HG02885 (cell line): ENCODE data around the gene NECAB3.

Source experiments
- ATAC-seq: cut with Tn5 transposase; IDR thresholded peaks from one replicate; pipeline ENCODE4 v1.9.1; 2021; ENCODE audit warnings: mild to moderate bottlenecking; ENCODE audit not compliant: unreplicated experiment, poor library complexity

NECAB3 gene

DNA sequence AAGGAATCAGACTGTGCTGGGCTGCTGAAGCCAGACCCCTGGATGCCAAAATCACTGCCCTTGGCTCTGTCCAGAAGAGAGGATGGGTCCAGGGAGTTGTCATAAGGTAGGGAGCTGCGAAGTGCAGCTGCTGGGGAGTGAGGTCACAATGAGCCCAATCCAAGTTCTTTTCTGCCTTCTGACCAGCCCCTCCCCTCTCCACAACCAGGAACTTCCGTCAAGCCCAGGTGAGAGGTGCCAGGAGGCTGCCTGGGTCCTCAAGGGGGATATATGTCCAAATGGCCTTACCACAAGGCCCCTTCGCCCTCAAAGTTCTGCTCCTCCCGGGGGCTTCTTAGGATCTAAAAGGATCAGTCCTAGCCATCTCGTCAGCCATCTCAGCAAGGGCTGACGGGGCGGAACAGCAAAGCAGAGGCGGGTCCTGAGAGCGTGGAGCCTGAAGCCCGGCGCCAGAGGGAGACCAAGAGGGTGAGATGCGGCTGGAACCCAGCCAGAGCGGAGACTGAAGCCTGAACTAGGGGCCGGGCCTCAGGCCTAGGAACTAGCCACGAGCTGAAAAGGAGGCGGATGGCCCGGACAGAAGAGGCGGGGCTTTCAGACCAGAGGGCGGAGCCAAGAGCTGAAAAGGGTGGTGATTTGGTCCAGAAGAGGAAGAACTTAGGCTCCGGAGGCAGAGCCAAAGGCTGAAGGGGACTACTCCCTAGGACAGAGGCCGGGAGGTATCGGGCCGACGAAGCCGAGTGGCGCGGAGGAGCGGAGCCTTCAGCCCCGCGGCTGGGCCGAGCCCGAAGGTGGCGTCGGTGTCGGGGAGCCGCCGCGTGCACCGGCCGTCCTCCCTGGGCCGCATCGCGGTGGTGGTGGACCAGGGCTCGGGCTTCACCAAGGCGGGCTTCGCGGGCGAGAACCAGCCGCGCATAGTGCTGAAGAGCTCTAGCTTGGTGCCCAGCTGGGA is 7.7 kb downstream of the NECAB3 start, which contains the start of gene ACTL10:
ACTL10 (plus strand) TSS at position 651 of the 952 bp plus-strand sequence. CDS start 555 bp downstream, outside the sequence.
- ATAC-seq, result peak; percentile 76

DNA sequence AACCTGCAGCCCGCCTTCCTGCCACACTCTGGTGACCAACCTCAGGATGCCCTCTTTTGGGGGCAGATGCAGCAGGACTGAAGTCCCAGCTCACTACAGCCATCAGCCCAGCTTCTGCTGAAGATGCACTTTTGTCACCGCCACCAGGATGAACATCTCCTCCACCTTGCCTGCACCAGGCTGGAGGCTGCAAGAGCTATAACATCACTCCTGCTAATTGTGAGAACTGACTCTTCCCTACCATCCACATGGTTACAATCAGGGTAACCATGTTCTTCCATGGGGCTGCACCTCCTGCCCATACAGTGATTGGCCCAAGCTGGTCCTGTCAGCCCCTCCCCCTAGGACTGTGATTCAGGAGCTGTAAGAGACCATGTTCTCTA is 9.5 kb downstream of the NECAB3 start:
- ATAC-seq, result no peak

DNA sequence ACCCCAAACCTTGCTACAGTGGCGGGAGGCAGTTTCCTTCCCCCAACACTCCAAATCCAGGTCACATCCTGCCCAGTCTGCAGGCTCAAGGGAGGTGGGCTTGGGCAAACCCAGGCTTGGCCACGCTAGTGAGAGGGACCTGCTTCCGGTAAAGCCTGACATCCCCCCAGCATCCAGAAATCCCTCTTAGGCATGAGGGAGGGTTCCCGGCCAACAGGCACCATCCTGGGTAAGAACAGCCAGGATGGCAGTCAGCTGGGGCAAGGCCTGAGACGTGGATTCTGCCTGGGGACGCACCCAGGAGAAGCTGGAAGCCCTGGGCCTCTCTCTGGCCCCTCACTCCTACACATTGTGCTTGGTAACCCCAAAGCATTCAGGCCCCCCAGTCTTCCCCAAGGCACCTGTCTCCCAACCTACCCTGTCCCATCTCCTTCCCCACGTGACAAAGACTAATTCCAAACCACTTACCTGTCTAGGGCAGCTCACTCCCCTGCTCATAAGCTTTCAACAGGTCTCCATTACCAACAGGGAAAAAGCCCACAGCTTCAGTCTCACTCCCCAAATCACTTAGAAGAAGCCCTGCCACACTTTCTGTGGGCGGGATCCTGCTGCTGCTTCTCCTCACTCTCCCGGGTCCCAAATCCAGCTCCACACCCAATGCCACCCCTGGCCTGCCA is 10.0 kb downstream of the NECAB3 start:
- ATAC-seq, result no peak

GRCh38 chr20:33663161-33664084 is 10.8 kb downstream of the NECAB3 start:
- peak; percentile 45 for ATAC-seq

GRCh38 chr20:33662172-33662571 is 12.1 kb downstream of the NECAB3 start, which contains the start of gene C20orf144:
TSS of gene C20orf144 (plus strand) at chr20:33662327. CDS start at chr20:33662346, 19 bp downstream.
- ATAC-seq, result no peak

DNA sequence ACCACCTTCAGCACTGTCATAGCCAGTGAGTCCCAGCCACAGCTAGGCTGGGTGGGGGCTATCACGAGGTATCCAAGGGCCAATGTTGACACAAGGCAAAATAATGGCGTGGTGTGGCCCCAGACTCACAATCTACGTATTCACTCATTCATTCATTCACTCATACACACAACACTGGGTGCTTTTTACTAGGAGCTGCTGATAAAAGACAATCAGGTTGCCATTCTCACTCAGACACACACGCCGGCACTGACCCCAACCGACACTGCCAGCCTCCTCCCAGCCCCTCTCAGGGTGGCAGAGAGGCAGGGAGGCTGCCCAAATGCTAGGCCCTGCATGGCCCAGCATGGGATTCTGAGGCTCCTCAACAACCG is 13.6 kb downstream of the NECAB3 start:
- no peak for ATAC-seq

- no peak for ATAC-seq
Observed at GRCh38 chr20:33660035-33660684, 14.1 kb downstream of the NECAB3 start.

- ATAC-seq, result no peak
Observed at GRCh38 chr20:33659341-33660034, 14.7 kb downstream of the NECAB3 start.

- ATAC-seq, result no peak
Observed at GRCh38 chr20:33658929-33659328, 15.3 kb downstream of the NECAB3 start.

GRCh38 chr20:33658510-33658909 is 15.7 kb downstream of the NECAB3 start:
- ATAC-seq, result no peak

GRCh38 chr20:33657704-33658095 is 16.5 kb downstream of the NECAB3 start:
- ATAC-seq, result no peak

DNA sequence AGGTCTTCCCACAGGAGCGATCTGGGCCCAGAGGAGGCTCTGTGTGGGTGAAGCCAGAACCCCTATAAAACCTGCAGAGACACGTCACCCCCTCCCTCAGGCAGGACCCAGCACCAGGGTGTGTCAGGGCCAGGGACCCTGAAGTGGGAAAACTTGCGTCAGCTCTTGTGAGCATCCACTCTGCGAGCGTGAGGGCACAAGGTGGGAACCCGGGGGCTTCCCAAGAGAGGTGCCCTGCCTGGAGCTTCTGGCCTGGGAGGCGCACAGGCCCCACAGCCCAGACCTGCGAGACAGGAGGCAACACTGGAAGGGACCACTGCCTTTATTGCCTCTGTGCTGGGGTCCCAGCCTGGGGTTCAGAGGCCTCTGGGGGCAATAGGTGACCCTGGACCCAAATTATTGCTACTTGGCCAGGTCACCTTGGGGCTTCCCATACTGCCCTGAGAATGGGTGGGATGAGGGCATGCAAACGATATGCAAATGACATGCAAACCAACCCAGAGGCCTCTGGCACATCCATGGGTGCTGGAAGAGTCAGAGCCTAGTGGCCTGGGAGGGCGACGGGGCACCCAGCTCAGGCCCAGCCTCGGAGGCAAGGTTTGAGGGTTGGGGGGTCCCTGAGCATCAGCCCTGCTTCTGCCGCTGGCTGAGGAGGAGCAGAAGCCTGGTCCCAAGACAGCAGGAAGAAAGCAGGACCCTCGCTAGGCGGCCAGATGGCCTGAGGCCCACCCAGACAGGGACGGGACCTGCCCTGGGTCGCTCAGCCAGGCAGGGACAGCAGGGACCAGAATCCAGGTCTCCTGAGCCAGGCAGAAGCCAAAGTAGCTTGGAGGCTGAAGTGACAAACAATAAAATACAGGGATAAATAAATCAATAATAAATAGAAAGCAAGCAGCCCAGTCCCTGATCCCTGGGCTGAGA is 17.2 kb downstream of the NECAB3 start:
- no peak for ATAC-seq

- ATAC-seq, result no peak
Observed at GRCh38 chr20:33656010-33656782, 18.0 kb downstream of the NECAB3 start.

GRCh38 chr20:33655164-33655563 is 19.1 kb downstream of the NECAB3 start:
- ATAC-seq, result no peak

GRCh38 chr20:33654680-33655161 is 19.5 kb downstream of the NECAB3 start:
- no peak for ATAC-seq

DNA sequence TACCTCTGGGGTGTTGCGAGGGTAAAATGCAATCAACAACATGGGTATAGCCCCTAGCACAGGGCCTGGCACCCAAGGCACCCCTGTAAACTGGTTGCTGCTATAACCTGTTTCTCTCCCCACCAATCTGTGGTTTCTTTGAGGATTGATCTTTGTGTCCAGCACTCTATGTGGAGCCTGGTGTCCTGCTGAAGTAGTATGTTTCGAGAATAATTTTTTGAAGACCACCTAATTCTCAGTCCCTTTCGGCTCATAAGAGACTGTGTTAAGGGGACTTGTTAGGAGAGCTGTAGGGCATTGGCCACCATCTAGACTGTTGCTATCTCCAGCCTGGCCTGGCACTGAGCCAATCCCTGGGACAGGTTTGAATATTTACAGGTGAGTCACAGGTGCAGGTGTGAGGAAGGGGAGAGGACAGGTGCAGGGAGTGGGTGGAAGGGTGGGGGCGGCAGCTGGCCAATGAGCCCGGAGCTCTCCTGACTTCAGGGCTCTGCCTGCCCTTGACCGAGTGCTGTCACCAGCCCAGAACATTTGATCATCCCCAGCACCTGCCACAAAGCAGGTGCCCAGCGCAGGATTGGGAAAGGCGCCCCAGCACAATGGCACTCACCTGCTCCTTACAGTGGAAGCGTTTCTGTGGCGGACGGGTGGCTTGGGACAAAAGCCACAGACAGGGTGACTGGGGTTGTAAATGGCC is 20.2 kb downstream of the NECAB3 start:
- no peak for ATAC-seq
